Testis (tissue), 2 donors: Measurements from ENCODE around the gene CCSAP.

ENCODE experiments used
- CTCF ChIP-seq, 3 experiments: fragments of 450-650 bp in 2 of 3; fragments of 200-600 bp in 1 of 3; sonication (generic) in 1 of 3; IDR thresholded peaks; one replicate each; pipeline ENCODE4 v1.5.1; 2016 to 2019; ENCODE audit warnings: antibody characterized with exemption in 3 of 3, mild to moderate bottlenecking in 2 of 3, moderate library complexity in 1 of 3
- POLR2A ChIP-seq: fragments of 450-650 bp; IDR thresholded peaks from one replicate; pipeline ENCODE4 v1.6.1; 2017; ENCODE audit warnings: antibody characterized with exemption, mild to moderate bottlenecking, moderate library complexity

DNA sequence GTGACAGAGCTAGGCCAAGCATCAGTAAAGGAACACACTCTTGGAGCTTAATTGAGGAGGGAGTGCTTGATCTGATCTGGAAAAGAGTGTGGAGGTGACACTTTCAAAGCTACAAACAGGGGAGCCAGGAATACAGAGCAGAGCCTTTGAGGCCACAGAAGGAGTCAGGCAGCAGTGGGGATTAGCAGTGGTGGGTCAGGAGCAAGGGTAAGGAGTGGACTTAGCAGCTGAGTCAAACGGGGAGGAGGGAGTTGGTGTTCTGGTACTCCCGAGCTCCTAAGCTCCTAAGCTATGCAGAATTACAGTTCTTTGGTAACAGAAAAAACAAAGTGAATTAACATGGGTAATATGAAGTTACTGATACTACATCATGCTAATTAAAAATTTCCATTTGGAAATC, 57.4 kb downstream of the CCSAP start:
- TF ChIP-seq CTCF (IDR thresholded peaks at IDR 0.05) (no peak), POLR2A (no peak)
